Pancreas (tissue), 10 donors: Measurements from ENCODE around the gene SIGLEC5. TPM values are rescaled to one million over a fixed set of nuclear protein-coding genes. Genes with fewer than 3 reads are reported as not detected.
A peak's percentile ranks its signal among the peaks of the same experiment; 100 is the strongest.

Experiments
- ATAC-seq, 4 donors: fragments of 200-7000 bp; cut with Tn5 transposase; one replicate each; pipeline versions ENCODE4 v1.8.0 to v1.9.1; 2020; ENCODE audit warnings: mild to moderate bottlenecking in 4 of 4, moderate library complexity in 4 of 4
- DNase-seq, 6 donors: peaks; one replicate each; pipeline ENCODE4 v3.0.0-alpha.2; 2020
- FAIRE-seq: peaks from 2 replicates; lab custom pipeline; 2012; peaks lifted over from hg19 to GRCh38; lab: Jason Lieb, UNC
- H3K27ac ChIP-seq, 4 donors: fragments of 200-600 bp; sonication (generic); 1 replicate in 3 of 4; 2 replicates in 1 of 4; pipeline versions ENCODE4 v1.5.0 to v1.8.0; 2020
- H3K27me3 ChIP-seq, 4 donors: fragments of 200-600 bp; one replicate each; pipeline ENCODE4 v1.8.0; 2021
- H3K36me3 ChIP-seq, 3 donors: fragments of 200-600 bp; sonication (generic) in 1 of 3; one replicate each; pipeline versions ENCODE4 v1.5.0 to v1.8.0; 2020 to 2021
- H3K4me1 ChIP-seq, 3 donors: fragments of 200-600 bp; one replicate each; pipeline ENCODE4 v1.8.0; 2021
- H3K4me3 ChIP-seq, 4 donors: fragments of 200-600 bp; sonication (generic) in 2 of 4; one replicate each; pipeline versions ENCODE4 v1.5.0 to v1.8.0; 2020 to 2021
- H3K9me3 ChIP-seq, 4 donors: fragments of 200-600 bp; one replicate each; pipeline ENCODE4 v1.8.0; 2021
- CTCF ChIP-seq, 4 donors: fragments of 200-600 bp; sonication (generic) in 3 of 4; IDR thresholded peaks; one replicate each; pipeline versions ENCODE4 v1.5.0 to v1.8.0; 2021; ENCODE audit warnings: antibody characterized with exemption in 4 of 4
- WGBS, 2 donors: extraction: QIAGEN DNeasy Blood & Tissue Kit; methylation state at CpG; one replicate each; pipeline ENCODE4 v1.1.7; 2013; 5-methylcytosine and 5-hydroxymethylcytosine counted together
- intact Hi-C, 3 donors: fragments of 100-400 bp; cut with DNase I; formaldehyde crosslinking; loops; one replicate each; pipeline versions ENCODE4 v1.11.1 to v1.14.2; 2022
- polyA plus RNA-seq, 2 donors: library from polyadenylated mRNA; stranded (reverse); fragments of 200-250 nt; gene quantifications; one replicate each; pipeline ENCODE4 v1.2.3, GENCODE V29; 2013
- total RNA-seq, 6 donors: library from RNA; stranded (reverse); fragmentation: NEBNext Ultra II Directional in 4 of 6; extraction: Animal tissue kit (Norgen Biotek cat#: 25700) in 4 of 6; gene quantifications; one replicate each; pipeline versions ENCODE4 v1.2.1 to v1.2.4, GENCODE V29; 2021 to 2023
- donor health status: healthy with polysubstance abuse.
- donor health status: DM: no; HTN: no; CAD: no; lungs with moderate emphysema.
- donor health status: DM: no; HTN: no; CAD: no.
- donor health status: control.
- donor health status: control.
- donor health status: Bipolar disorder and iron deficiency.
- donor health status: DM: yes; HTN: yes; CAD: no.
- donor health status: DM: no; HTN: no; CAD: no.
- donor health status: DM: no; HTN: no; CAD: no.
- donor health status: DM: yes; HTN: yes; CAD: no.

The SIGLEC5 gene
- total and polyA plus RNA-seq, 8 donors = 0.05 to 0.37 (median 0.11) TPM; not detected in 5

DNA sequence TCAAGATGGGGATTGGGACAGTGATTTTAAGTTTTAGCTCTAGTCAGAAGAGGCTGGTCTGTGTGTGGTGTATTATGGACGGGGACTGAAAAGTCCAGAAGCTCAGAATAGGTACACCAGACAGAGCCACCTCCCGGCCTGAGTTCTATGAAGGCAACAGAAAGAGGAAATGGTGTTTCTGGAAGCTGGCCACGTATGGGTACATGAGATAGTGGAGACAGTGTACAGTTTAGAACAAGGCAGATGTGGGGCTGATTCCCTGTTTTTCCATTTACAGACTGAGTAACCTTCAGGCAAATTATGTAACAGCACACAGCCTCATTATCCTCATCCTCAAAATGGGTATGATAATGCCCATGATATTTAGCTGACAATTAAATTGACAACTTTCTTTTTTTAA, 57.8 kb downstream of the SIGLEC5 start:
- H3K4me3 ChIP-seq = peak overlapping the region in 1 of 4 donors; percentile 61
- FAIRE-seq (no peak), DNase-seq (no peak), ATAC-seq (no peak)
- peaks cover 7 to 9% (median 8%) of the 10 kb centered on the region in 3 donors for H3K4me1 ChIP-seq
- H3K36me3 ChIP-seq = no peaks in the 10 kb centered on the region
- 70 to 76% methylated on average over 3 of the region's 3 CpGs for WGBS, 2 donors
- intact Hi-C loops = no loop called here
- H3K27me3 ChIP-seq = peaks cover 0 to 6% (median 2%) of the 10 kb centered on the region in 4 donors
- no peaks in the 10 kb centered on the region for H3K9me3 ChIP-seq
- no peak overlapping the region for H3K27ac ChIP-seq
- TF ChIP-seq CTCF (IDR thresholded peaks at IDR 0.05) = no peak

DNA sequence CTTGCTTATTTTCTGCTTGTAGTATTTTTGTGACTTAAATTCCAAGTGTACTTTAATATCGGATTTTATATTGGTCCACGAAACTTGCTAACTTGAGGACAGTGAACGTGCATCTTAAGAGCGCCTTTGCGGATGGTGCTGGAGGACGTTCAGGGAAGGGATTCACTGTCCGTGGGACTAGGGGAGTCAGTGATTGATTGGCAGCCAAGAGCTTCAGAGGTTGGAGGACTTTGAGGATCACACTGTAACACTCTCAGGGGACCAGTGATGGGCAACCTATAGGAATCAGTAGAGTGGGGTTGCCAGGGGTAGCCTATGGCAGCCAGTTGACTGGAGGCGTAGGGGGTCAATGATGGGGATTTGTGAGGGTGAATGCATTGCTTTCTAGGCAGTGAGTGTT, 58.6 kb downstream of the SIGLEC5 start:
- intact Hi-C loops = no loop called here
- FAIRE-seq (no peak), DNase-seq (no peak), ATAC-seq (peak in 1 of 4 donors; percentile 7)
- 5 to 8% methylated on average over 8 of the region's 8 CpGs for WGBS, 2 donors
- Histone ChIP-seq H3K4me1 (peaks cover 7 to 9% (median 8%) of the 10 kb centered on the region in 3 donors), H3K9me3 (no peaks in the 10 kb centered on the region), H3K27me3 (peaks cover 0 to 6% (median 2%) of the 10 kb centered on the region in 4 donors), H3K27ac (no peak overlapping the region), H3K4me3 (peak overlapping the region; percentile 26 to 61 (median 50)), H3K36me3 (no peaks in the 10 kb centered on the region)
- TF ChIP-seq CTCF (IDR thresholded peaks at IDR 0.05) = no peak

- H3K4me1 ChIP-seq = peaks cover 7 to 9% (median 8%) of the 10 kb centered on the region in 3 donors
- DNase-seq (peak; percentile 86 to 98 (median 95)), ATAC-seq (peak; percentile 99 to 100 (median 100)), FAIRE-seq (peak; percentile 97)
- peak within 1 kb of the TSS; percentile 26 to 61 (median 50) for H3K4me3 ChIP-seq
- no peak for TF ChIP-seq CTCF (IDR thresholded peaks at IDR 0.05)
- peaks cover 0 to 6% (median 2%) of the 10 kb centered on the region in 4 donors for H3K27me3 ChIP-seq
- H3K9me3 ChIP-seq = no peaks in the 10 kb centered on the region
- 0% methylated on average over 30 of the region's 30 CpGs for WGBS, 2 donors
- intact Hi-C loops = no loop called here
- H3K36me3 ChIP-seq = no peaks in the 10 kb centered on the region
- no peak within 1 kb of the TSS for H3K27ac ChIP-seq
These were observed 59.1 kb downstream of the SIGLEC5 start, which contains the start of gene ZNF175 for GRCh38 chr19:51570962-51571575. Gene ZNF175, plus strand, starts transcription at chr19:51571283. Its CDS starts 2,047 bp downstream, at chr19:51573330.

- FAIRE-seq (no peak), DNase-seq (no peak), ATAC-seq (no peak)
- Histone ChIP-seq H3K4me1 (peaks cover 7 to 9% (median 8%) of the 10 kb centered on the region in 3 donors), H3K27ac (no peak overlapping the region), H3K4me3 (no peak overlapping the region), H3K9me3 (no peaks in the 10 kb centered on the region), H3K36me3 (no peaks in the 10 kb centered on the region), H3K27me3 (peaks cover 0 to 6% (median 2%) of the 10 kb centered on the region in 4 donors)
- 62 to 71% methylated on average over 1 of the region's 1 CpG for WGBS, 2 donors
- intact Hi-C loops = no loop called here
- no peak for TF ChIP-seq CTCF (IDR thresholded peaks at IDR 0.05)
These were observed 61.7 kb downstream of the SIGLEC5 start for GRCh38 chr19:51568456-51568855.

DNA sequence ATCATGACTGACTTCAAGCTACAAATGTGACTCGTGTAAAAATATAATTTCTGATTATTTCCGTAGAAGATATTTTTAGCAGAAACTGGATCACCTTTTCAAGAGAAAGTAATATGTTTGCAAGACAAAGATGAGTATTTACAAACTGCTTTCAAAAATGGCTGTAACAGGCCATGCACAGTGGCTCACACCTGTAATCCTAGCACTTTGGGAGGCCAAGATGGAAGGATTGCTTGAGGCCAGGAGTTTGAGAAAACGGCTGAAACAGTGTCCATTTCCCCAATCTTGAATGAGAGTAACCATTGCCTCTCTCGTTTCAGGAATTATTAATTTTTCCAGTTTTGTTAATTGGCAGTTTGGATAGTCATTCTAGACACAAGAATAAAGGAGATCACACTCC, 62.6 kb downstream of the SIGLEC5 start:
- TF ChIP-seq CTCF (IDR thresholded peaks at IDR 0.05) = no peak
- intact Hi-C loops = no loop called here
- no peak overlapping the region for H3K27ac ChIP-seq
- H3K4me1 ChIP-seq = peaks cover 7 to 8% (median 7%) of the 10 kb centered on the region in 3 donors
- no peaks in the 10 kb centered on the region for H3K36me3 ChIP-seq
- ATAC-seq = no peak
- H3K9me3 ChIP-seq = no peaks in the 10 kb centered on the region
- FAIRE-seq = no peak
- 34 to 47% methylated on average over 4 of the region's 4 CpGs for WGBS, 2 donors
- H3K4me3 ChIP-seq = no peak overlapping the region
- DNase-seq = no peak
- peaks cover 0 to 6% (median 2%) of the 10 kb centered on the region in 4 donors for H3K27me3 ChIP-seq
